ENCODE results near the gene TMC6. TPM values are rescaled to one million over a fixed set of nuclear protein-coding genes. Genes with fewer than 3 reads are reported as not detected.
A peak's percentile ranks its signal among the peaks of the same experiment; 100 is the strongest.

Gene TMC6
- total RNA-seq, 5 donors from 2014 or later (not counting 1 experiment from before 2014, with no cell fraction given) = 616 to 847 (median 698) TPM

DNA sequence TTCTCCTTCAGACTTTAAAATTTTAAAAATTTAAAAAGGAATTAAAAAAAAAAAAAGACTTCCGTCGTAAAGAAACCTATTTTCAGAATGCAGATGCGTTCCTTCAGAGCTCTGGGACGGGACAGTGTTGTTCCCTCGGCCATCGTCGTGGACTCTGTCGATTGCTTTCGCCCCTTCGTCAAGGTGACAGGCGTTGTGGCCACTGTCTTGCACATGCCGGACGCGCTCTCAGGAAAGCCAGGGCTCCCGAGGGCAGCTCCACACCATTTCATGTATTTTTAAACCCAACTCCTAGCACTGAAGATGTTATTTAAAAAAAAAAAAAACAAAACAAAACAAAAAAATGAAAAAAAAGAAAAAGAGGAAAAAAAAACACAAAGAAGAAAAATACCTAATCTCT lies 22.3 kb downstream of the TMC6 start:
- ChIA-PET POLR2A (interaction anchor here (0.6 kb wide), 3 partner anchors 18 to 267 kb away, joined by 3 to 7 read pairs (median 4); no protein-coding TSS in a partner anchor), CTCF (interaction anchor here (0.6 to 0.7 kb wide), 3 partner anchors 31 to 629 kb away, joined by 4 to 7 read pairs (median 4); no protein-coding TSS in a partner anchor)
- Histone ChIP-seq H3K4me3 (ENCODE audit: control insufficient read depth in 1 of 2, extremely low read depth in 1 of 2, low read length in 1 of 2) (no peak overlapping the region), H3K9me3 (no peaks in the 10 kb centered on the region), H3K27ac (ENCODE audit: low read length) (no peak overlapping the region), H3K27me3 (replicated peaks in 1 of 2; ENCODE audit: control insufficient read depth in 2 of 2, extremely low read depth in 1 of 2, insufficient read depth in 2 of 2, low read length in 1 of 2) (no peaks in the 10 kb centered on the region), H3K36me3 (ENCODE audit: control insufficient read depth in 2 of 2, extremely low read depth in 1 of 2, insufficient read depth in 1 of 2, low read length in 1 of 2) (peaks cover 28 to 76% of the 10 kb centered on the region in 2 donors), H3K4me1 (ENCODE audit: control insufficient read depth in 1 of 2, extremely low read depth in 1 of 2, insufficient read depth in 2 of 2, low read length in 2 of 2) (peaks cover 0 to 14% of the 10 kb centered on the region in 2 experiments)
- WGBS (ENCODE audit: insufficient coverage) = 93% methylated on average over 10 of the region's 15 CpGs
- no peaks in the 10 kb centered on the region for H3K27me3 Mint-ChIP-seq
- peaks cover 14 to 20% (median 20%) of the 10 kb centered on the region in 3 donors for H3K4me1 Mint-ChIP-seq
- ATAC-seq (replicated peaks in 1 of 4) (no peak), DNase-seq (no peak)
- H3K4me3 Mint-ChIP-seq = no peak overlapping the region
- H3K36me3 Mint-ChIP-seq = peaks cover 43% of the 10 kb centered on the region
- no peaks in the 10 kb centered on the region for H3K9me3 Mint-ChIP-seq
- H3K27ac Mint-ChIP-seq = no peak overlapping the region

DNA sequence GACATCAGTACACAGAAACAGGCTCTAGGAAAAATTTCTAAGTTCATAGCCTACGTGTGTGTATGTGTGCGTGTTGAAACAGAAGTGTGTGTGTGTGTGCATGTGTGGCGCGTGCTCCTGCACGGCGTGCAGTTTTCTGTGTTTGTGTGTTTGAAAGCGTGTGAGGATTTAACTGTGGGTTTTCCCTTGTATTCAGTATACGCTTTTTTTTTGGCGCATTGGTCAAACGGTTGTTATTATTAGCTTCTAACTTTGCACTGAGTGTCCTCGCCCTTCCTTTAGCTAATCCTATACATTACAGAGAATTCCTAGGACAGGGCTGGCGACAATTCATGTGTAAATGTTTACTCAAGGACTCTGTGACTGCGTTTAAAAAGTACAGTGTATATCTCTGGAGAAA lies 23.0 kb downstream of the TMC6 start:
- Histone ChIP-seq H3K4me3 (ENCODE audit: control insufficient read depth in 1 of 2, extremely low read depth in 1 of 2, low read length in 1 of 2) (no peak overlapping the region), H3K27ac (ENCODE audit: low read length) (no peak overlapping the region), H3K4me1 (ENCODE audit: control insufficient read depth in 1 of 2, extremely low read depth in 1 of 2, insufficient read depth in 2 of 2, low read length in 2 of 2) (peaks cover 0 to 8% of the 10 kb centered on the region in 2 experiments), H3K36me3 (ENCODE audit: control insufficient read depth in 2 of 2, extremely low read depth in 1 of 2, insufficient read depth in 1 of 2, low read length in 1 of 2) (peaks cover 33 to 74% of the 10 kb centered on the region in 2 donors), H3K27me3 (replicated peaks in 1 of 2; ENCODE audit: control insufficient read depth in 2 of 2, extremely low read depth in 1 of 2, insufficient read depth in 2 of 2, low read length in 1 of 2) (no peaks in the 10 kb centered on the region), H3K9me3 (no peaks in the 10 kb centered on the region)
- peaks cover 12 to 15% (median 15%) of the 10 kb centered on the region in 3 donors for H3K4me1 Mint-ChIP-seq
- H3K9me3 Mint-ChIP-seq = no peaks in the 10 kb centered on the region
- DNase-seq = no peak
- no peak for ATAC-seq (replicated peaks in 1 of 4)
- ChIA-PET CTCF (interaction anchor here in 1 of 2 donors (0.6 kb wide), 1 partner anchor 133 kb away, joined by 3 read pairs; no protein-coding TSS in a partner anchor), POLR2A (no interaction called here)
- H3K36me3 Mint-ChIP-seq = peaks cover 40% of the 10 kb centered on the region
- H3K4me3 Mint-ChIP-seq = no peak overlapping the region
- no peak overlapping the region for H3K27ac Mint-ChIP-seq
- no peaks in the 10 kb centered on the region for H3K27me3 Mint-ChIP-seq
- 100% methylated on average over 2 of the region's 13 CpGs for WGBS (ENCODE audit: insufficient coverage)

DNA sequence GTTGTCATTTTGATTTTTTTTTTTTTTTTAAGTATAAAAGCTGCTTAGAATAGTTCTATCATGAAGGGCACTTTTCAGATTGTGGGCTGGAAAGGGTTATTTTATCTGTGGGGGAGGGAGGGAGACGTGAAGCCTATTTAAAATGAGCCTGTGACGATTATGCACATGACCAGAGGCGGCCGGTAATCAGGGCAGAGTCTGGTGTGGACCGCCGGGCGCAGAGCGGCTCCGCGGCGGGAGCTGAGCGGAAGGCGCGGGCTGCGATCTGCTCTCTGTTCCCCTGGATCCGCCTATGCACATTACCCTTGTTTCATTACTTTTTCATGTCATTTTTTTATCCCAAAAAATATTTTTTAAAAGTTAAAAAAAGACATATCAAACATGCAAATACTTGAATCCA lies 23.5 kb downstream of the TMC6 start:
- Mint-ChIP-seq H3K4me3 (no peak overlapping the region), H3K4me1 (peaks cover 7 to 12% (median 12%) of the 10 kb centered on the region in 3 donors), H3K27ac (no peak overlapping the region), H3K27me3 (no peaks in the 10 kb centered on the region), H3K9me3 (no peaks in the 10 kb centered on the region), H3K36me3 (peaks cover 40% of the 10 kb centered on the region)
- Histone ChIP-seq H3K4me3 (ENCODE audit: control insufficient read depth in 1 of 2, extremely low read depth in 1 of 2, low read length in 1 of 2) (no peak overlapping the region), H3K4me1 (ENCODE audit: control insufficient read depth in 1 of 2, extremely low read depth in 1 of 2, insufficient read depth in 2 of 2, low read length in 2 of 2) (peaks cover 0 to 7% of the 10 kb centered on the region in 2 experiments), H3K27ac (ENCODE audit: low read length) (no peak overlapping the region), H3K27me3 (replicated peaks in 1 of 2; ENCODE audit: control insufficient read depth in 2 of 2, extremely low read depth in 1 of 2, insufficient read depth in 2 of 2, low read length in 1 of 2) (no peaks in the 10 kb centered on the region), H3K36me3 (ENCODE audit: control insufficient read depth in 2 of 2, extremely low read depth in 1 of 2, insufficient read depth in 1 of 2, low read length in 1 of 2) (peaks cover 33 to 73% of the 10 kb centered on the region in 2 donors), H3K9me3 (no peaks in the 10 kb centered on the region)
- 95% methylated on average over 13 of the region's 16 CpGs for WGBS (ENCODE audit: insufficient coverage)
- ChIA-PET CTCF (interaction anchor here (0.6 kb wide), 2 partner anchors 133 to 264 kb away, joined by 3 read pairs; no protein-coding TSS in a partner anchor), POLR2A (no interaction called here)
- ATAC-seq (replicated peaks in 1 of 4) (no peak), DNase-seq (no peak)

DNA sequence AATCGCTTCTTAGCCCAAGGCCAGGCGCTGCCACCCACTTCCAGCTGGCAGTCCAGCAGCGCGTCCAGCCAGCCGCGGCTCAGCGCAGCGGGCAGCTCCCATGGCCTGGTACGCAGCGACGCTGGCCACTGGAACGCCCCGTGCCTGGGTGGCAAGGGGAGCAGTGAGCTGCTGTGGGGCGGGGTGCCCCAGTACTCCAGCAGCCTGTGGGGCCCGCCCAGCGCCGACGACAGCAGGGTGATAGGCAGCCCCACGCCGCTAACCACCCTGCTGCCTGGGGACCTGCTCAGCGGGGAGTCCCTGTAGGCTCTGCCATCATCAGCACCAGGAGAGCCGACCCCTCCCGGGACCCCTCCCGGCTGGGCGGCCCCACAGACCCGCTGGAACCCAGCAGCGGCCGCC lies 24.0 kb downstream of the TMC6 start:
- H3K36me3 ChIP-seq (ENCODE audit: control insufficient read depth in 2 of 2, extremely low read depth in 1 of 2, insufficient read depth in 1 of 2, low read length in 1 of 2) = peaks cover 33 to 74% of the 10 kb centered on the region in 2 donors
- CTCF ChIA-PET = interaction anchor here in 1 of 2 donors (0.6 kb wide), 1 partner anchor 263 kb away, joined by 3 read pairs; no protein-coding TSS in a partner anchor

DNA sequence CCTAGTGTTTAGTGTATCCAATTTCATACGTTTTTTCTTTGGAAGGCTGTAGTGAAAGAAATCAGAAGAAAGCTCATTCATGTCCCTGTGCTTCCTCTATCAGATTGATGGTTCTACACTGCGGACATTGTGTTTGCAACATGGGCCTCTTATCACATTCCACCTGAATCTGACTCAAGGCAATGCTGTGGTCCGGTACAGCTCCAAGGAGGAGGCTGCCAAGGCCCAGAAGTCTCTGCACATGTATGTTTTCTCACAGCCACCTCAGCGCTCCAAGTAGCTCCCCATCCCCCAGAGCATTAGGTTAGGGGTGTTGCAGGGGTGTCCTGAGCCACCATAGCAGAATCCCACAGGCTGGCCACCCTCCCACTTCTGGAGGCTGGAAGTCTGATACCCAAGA lies 25.2 kb downstream of the TMC6 start:
- peaks cover 52% of the 10 kb centered on the region for H3K36me3 Mint-ChIP-seq
- DNase-seq = no peak
- peaks cover 0 to 1% of the 10 kb centered on the region in 2 experiments for H3K4me1 ChIP-seq (ENCODE audit: control insufficient read depth in 1 of 2, extremely low read depth in 1 of 2, insufficient read depth in 2 of 2, low read length in 2 of 2)
- ATAC-seq (replicated peaks in 1 of 4) = no peak
- H3K36me3 ChIP-seq (ENCODE audit: control insufficient read depth in 2 of 2, extremely low read depth in 1 of 2, insufficient read depth in 1 of 2, low read length in 1 of 2) = peaks cover 33 to 75% of the 10 kb centered on the region in 2 donors
- no peak overlapping the region for H3K4me3 Mint-ChIP-seq
- no peak overlapping the region for H3K4me3 ChIP-seq (ENCODE audit: control insufficient read depth in 1 of 2, extremely low read depth in 1 of 2, low read length in 1 of 2)
- H3K27me3 Mint-ChIP-seq = no peaks in the 10 kb centered on the region
- H3K9me3 Mint-ChIP-seq = no peaks in the 10 kb centered on the region
- whole genome bisulfite sequencing (ENCODE audit: insufficient coverage) = 92% methylated on average over 1 of the region's 4 CpGs
- no peak overlapping the region for H3K27ac ChIP-seq (ENCODE audit: low read length)
- H3K27ac Mint-ChIP-seq = no peak overlapping the region
- POLR2A ChIA-PET = no interaction called here
- CTCF ChIA-PET = no interaction called here
- H3K27me3 ChIP-seq (replicated peaks in 1 of 2; ENCODE audit: control insufficient read depth in 2 of 2, extremely low read depth in 1 of 2, insufficient read depth in 2 of 2, low read length in 1 of 2) = no peaks in the 10 kb centered on the region
- no peaks in the 10 kb centered on the region for H3K9me3 ChIP-seq
- H3K4me1 Mint-ChIP-seq = peaks cover 0 to 9% (median 6%) of the 10 kb centered on the region in 3 donors

More for the DNA sequence above, 24.0 kb downstream of the TMC6 start:
- no peak overlapping the region for H3K27ac Mint-ChIP-seq
- no peaks in the 10 kb centered on the region for H3K27me3 Mint-ChIP-seq
- H3K36me3 Mint-ChIP-seq = peaks cover 44% of the 10 kb centered on the region
- POLR2A ChIA-PET = no interaction called here
- no peak overlapping the region for H3K4me3 ChIP-seq (ENCODE audit: control insufficient read depth in 1 of 2, extremely low read depth in 1 of 2, low read length in 1 of 2)
- ATAC-seq (replicated peaks in 1 of 4) (peak in 1 of 4 experiments; percentile 18), DNase-seq (no peak)
- no peaks in the 10 kb centered on the region for H3K9me3 Mint-ChIP-seq
- no peaks in the 10 kb centered on the region for H3K27me3 ChIP-seq (replicated peaks in 1 of 2; ENCODE audit: control insufficient read depth in 2 of 2, extremely low read depth in 1 of 2, insufficient read depth in 2 of 2, low read length in 1 of 2)
- H3K4me3 Mint-ChIP-seq = no peak overlapping the region
- H3K4me1 Mint-ChIP-seq = peaks cover 6 to 12% (median 10%) of the 10 kb centered on the region in 3 donors
- no peak overlapping the region for H3K27ac ChIP-seq (ENCODE audit: low read length)
- H3K4me1 ChIP-seq (ENCODE audit: control insufficient read depth in 1 of 2, extremely low read depth in 1 of 2, insufficient read depth in 2 of 2, low read length in 2 of 2) = peaks cover 0 to 7% of the 10 kb centered on the region in 2 experiments
- WGBS (ENCODE audit: insufficient coverage) = 98% methylated on average over 27 of the region's 28 CpGs
- no peaks in the 10 kb centered on the region for H3K9me3 ChIP-seq

DNA sequence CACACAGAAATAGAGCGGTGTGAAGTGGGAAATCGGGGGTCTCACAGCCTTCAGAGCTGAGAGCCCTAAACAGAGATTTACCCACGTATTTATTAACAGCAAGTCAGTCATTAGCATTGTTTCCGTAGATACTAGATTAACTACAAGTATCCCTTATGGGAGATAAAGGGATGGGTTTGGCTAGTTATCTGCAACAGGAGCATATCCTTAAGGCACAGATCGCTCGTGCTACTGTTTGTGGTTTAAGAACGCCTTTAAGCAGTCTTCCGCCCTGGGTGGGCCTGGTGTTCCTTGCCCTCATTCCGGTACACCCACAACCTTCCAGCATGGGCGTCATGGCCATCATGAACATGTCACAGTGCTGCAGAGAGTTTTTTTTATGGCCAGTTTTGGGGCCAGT lies 27.0 kb downstream of the TMC6 start:
- WGBS (ENCODE audit: insufficient coverage) = 93% methylated on average over 2 of the region's 10 CpGs
- no peaks in the 10 kb centered on the region for H3K4me1 Mint-ChIP-seq
- H3K27ac Mint-ChIP-seq = peak overlapping the region; percentile 23 to 58
- peaks cover 61% of the 10 kb centered on the region for H3K36me3 Mint-ChIP-seq
- Histone ChIP-seq H3K27me3 (replicated peaks in 1 of 2; ENCODE audit: control insufficient read depth in 2 of 2, extremely low read depth in 1 of 2, insufficient read depth in 2 of 2, low read length in 1 of 2) (no peaks in the 10 kb centered on the region), H3K36me3 (ENCODE audit: control insufficient read depth in 2 of 2, extremely low read depth in 1 of 2, insufficient read depth in 1 of 2, low read length in 1 of 2) (peaks cover 43 to 87% of the 10 kb centered on the region in 2 donors), H3K4me1 (ENCODE audit: control insufficient read depth in 1 of 2, extremely low read depth in 1 of 2, insufficient read depth in 2 of 2, low read length in 2 of 2) (no peaks in the 10 kb centered on the region), H3K27ac (ENCODE audit: low read length) (no peak overlapping the region), H3K4me3 (ENCODE audit: control insufficient read depth in 1 of 2, extremely low read depth in 1 of 2, low read length in 1 of 2) (no peak overlapping the region), H3K9me3 (no peaks in the 10 kb centered on the region)
- no peaks in the 10 kb centered on the region for H3K27me3 Mint-ChIP-seq
- POLR2A ChIA-PET = no interaction called here
- DNase-seq (no peak), ATAC-seq (replicated peaks in 1 of 4) (no peak)
- H3K4me3 Mint-ChIP-seq = no peak overlapping the region
- no peaks in the 10 kb centered on the region for H3K9me3 Mint-ChIP-seq
- CTCF ChIA-PET = no interaction called here

Data from T-cell (primary cell).